Astrocyte (in vitro differentiated cells and primary cell): ENCODE data around the gene PTPRE. TPM values are rescaled to one million over a fixed set of nuclear protein-coding genes. Genes with fewer than 3 reads are reported as not detected.

Source experiments
- DNase-seq: peaks from one replicate; pipeline ENCODE4 v3.0.0-alpha.2; 2010; ENCODE audit warnings: low read depth
- FAIRE-seq: peaks from 2 replicates; lab custom pipeline; 2011; peaks lifted over from hg19 to GRCh38; lab: Jason Lieb, UNC
- H2AFZ ChIP-seq: 2 replicates; pipeline ENCODE4 v1.6.0; 2012; ENCODE audit warnings: low read depth, low read length, inconsistent platforms
- H3K27ac ChIP-seq: 2 replicates; pipeline ENCODE4 v1.5.1; 2011; ENCODE audit warnings: low read depth, low read length, inconsistent platforms
- H3K27me3 ChIP-seq: 2 replicates; pipeline ENCODE4 v1.6.0; 2011; ENCODE audit warnings: low read length, inconsistent platforms; ENCODE audit not compliant: insufficient read depth
- H3K36me3 ChIP-seq: 2 replicates; pipeline ENCODE4 v1.5.1; 2011; ENCODE audit warnings: low read length, inconsistent platforms; ENCODE audit not compliant: insufficient read depth
- H3K4me1 ChIP-seq: 2 replicates; pipeline ENCODE4 v1.5.1; 2011; ENCODE audit warnings: low read length, inconsistent platforms; ENCODE audit not compliant: insufficient read depth
- H3K4me2 ChIP-seq: 2 replicates; pipeline ENCODE4 v1.6.0; 2012; ENCODE audit warnings: low read length, inconsistent platforms
- H3K4me3 ChIP-seq: 2 replicates; pipeline ENCODE4 v1.5.1; 2011; ENCODE audit warnings: low read depth, mild to moderate bottlenecking, low read length, inconsistent platforms; ENCODE audit not compliant: insufficient read depth
- H3K79me2 ChIP-seq: 2 replicates; pipeline ENCODE4 v1.6.0; 2012; ENCODE audit warnings: mild to moderate bottlenecking, low read length, inconsistent platforms; ENCODE audit not compliant: insufficient read depth
- H3K9ac ChIP-seq: 2 replicates; pipeline ENCODE4 v1.6.0; 2012; ENCODE audit warnings: mild to moderate bottlenecking, low read length, inconsistent platforms
- H3K9me3 ChIP-seq: 2 replicates; pipeline ENCODE4 v1.5.1; 2012; ENCODE audit warnings: low read depth, mild to moderate bottlenecking, low read length, inconsistent platforms; ENCODE audit not compliant: insufficient read depth
- H4K20me1 ChIP-seq: 2 replicates; pipeline ENCODE4 v1.6.0; 2012; ENCODE audit warnings: low read length, inconsistent platforms; ENCODE audit not compliant: insufficient read depth
- H3K27ac Mint-ChIP-seq: one replicate; pipeline ENCODE4 v1.8.0; 2021; ENCODE audit warnings: mild to moderate bottlenecking, mixed read lengths; ENCODE audit not compliant: unreplicated experiment
- H3K27me3 Mint-ChIP-seq: one replicate; pipeline ENCODE4 v1.8.0; 2021; ENCODE audit warnings: low read depth, mixed read lengths; ENCODE audit not compliant: unreplicated experiment
- H3K36me3 Mint-ChIP-seq: one replicate; pipeline ENCODE4 v1.8.0; 2021; ENCODE audit warnings: low read depth, mixed read lengths; ENCODE audit not compliant: unreplicated experiment
- H3K4me1 Mint-ChIP-seq: one replicate; pipeline ENCODE4 v1.8.0; 2021; ENCODE audit warnings: low read depth, mixed read lengths; ENCODE audit not compliant: unreplicated experiment
- H3K4me3 Mint-ChIP-seq: one replicate; pipeline ENCODE4 v1.8.0; 2021; ENCODE audit warnings: mild to moderate bottlenecking, moderate library complexity, mixed read lengths; ENCODE audit not compliant: unreplicated experiment
- H3K9me3 Mint-ChIP-seq: one replicate; pipeline ENCODE4 v1.8.0; 2021; ENCODE audit warnings: mild to moderate bottlenecking, mixed read lengths; ENCODE audit not compliant: unreplicated experiment
- CTCF ChIP-seq: IDR thresholded peaks from 2 replicates; pipeline ENCODE4 v1.5.1; 2011; ENCODE audit warnings: low read depth, mild to moderate bottlenecking, inconsistent platforms, low read length, moderate library complexity; ENCODE audit not compliant: insufficient read depth
- EZH2 ChIP-seq: IDR thresholded peaks from 2 replicates; pipeline ENCODE4 v1.6.1; 2012; ENCODE audit warnings: mild to moderate bottlenecking, low read length, inconsistent platforms; ENCODE audit not compliant: insufficient read depth
- total RNA-seq: library from RNA; stranded (reverse); gene quantifications from 2 replicates; pipeline ENCODE4 v1.2.1, GENCODE V29; 2021

PTPRE gene
- total RNA-seq, 1 donor from 2014 or later, result 14.1 TPM

GRCh38 chr10:128103229-128103714 is 196.4 kb downstream of the PTPRE start:
- H3K9me3 Mint-ChIP-seq, result no peaks in the 10 kb centered on the region
- no peaks in the 10 kb centered on the region for H3K4me1 Mint-ChIP-seq
- no peak for FAIRE-seq
- no peak overlapping the region for H3K4me3 Mint-ChIP-seq
- H4K20me1 ChIP-seq, result peaks cover 12% of the 10 kb centered on the region
- H3K9me3 ChIP-seq, result no peaks in the 10 kb centered on the region
- no peaks in the 10 kb centered on the region for H3K27me3 ChIP-seq
- DNase-seq, result no peak
- H3K27ac ChIP-seq, result no peak overlapping the region
- H3K36me3 ChIP-seq, result peaks cover 56% of the 10 kb centered on the region
- no peak overlapping the region for H3K9ac ChIP-seq
- H3K36me3 Mint-ChIP-seq, result no peaks in the 10 kb centered on the region
- no peak overlapping the region for H3K4me3 ChIP-seq
- H3K27me3 Mint-ChIP-seq, result peaks cover 7% of the 10 kb centered on the region
- no peaks in the 10 kb centered on the region for H3K4me1 ChIP-seq
- no peak overlapping the region for H3K27ac Mint-ChIP-seq
- TF ChIP-seq CTCF (no peak), EZH2 (no peak)
- no peak overlapping the region for H3K4me2 ChIP-seq
- H2AFZ ChIP-seq, result no peak overlapping the region
- H3K79me2 ChIP-seq, result peaks cover 10% of the 10 kb centered on the region

GRCh38 chr10:128105383-128105782 is 198.5 kb downstream of the PTPRE start:
- Histone ChIP-seq H3K36me3 (peaks cover 70% of the 10 kb centered on the region), H3K9me3 (no peaks in the 10 kb centered on the region), H3K4me1 (no peaks in the 10 kb centered on the region), H3K27ac (no peak overlapping the region), H3K4me2 (no peak overlapping the region), H4K20me1 (peaks cover 22% of the 10 kb centered on the region), H3K4me3 (no peak overlapping the region), H3K79me2 (peaks cover 13% of the 10 kb centered on the region), H3K9ac (no peak overlapping the region), H3K27me3 (no peaks in the 10 kb centered on the region), H2AFZ (no peak overlapping the region)
- FAIRE-seq (no peak), DNase-seq (no peak)
- Mint-ChIP-seq H3K9me3 (no peaks in the 10 kb centered on the region), H3K4me3 (no peak overlapping the region), H3K36me3 (no peaks in the 10 kb centered on the region), H3K27me3 (peaks cover 7% of the 10 kb centered on the region), H3K4me1 (no peaks in the 10 kb centered on the region), H3K27ac (no peak overlapping the region)
- TF ChIP-seq EZH2, result no peak

GRCh38 chr10:128109707-128110106 is 202.8 kb downstream of the PTPRE start:
- no peaks in the 10 kb centered on the region for H3K36me3 Mint-ChIP-seq
- peaks cover 17% of the 10 kb centered on the region for H3K79me2 ChIP-seq
- H3K4me1 ChIP-seq, result no peaks in the 10 kb centered on the region
- H4K20me1 ChIP-seq, result peaks cover 22% of the 10 kb centered on the region
- H3K4me2 ChIP-seq, result no peak overlapping the region
- H3K27ac ChIP-seq, result no peak overlapping the region
- H3K36me3 ChIP-seq, result peaks cover 74% of the 10 kb centered on the region
- no peak overlapping the region for H3K27ac Mint-ChIP-seq
- no peaks in the 10 kb centered on the region for H3K4me1 Mint-ChIP-seq
- no peak for TF ChIP-seq CTCF
- no peak for TF ChIP-seq EZH2
- DNase-seq (no peak), FAIRE-seq (no peak)
- H3K9ac ChIP-seq, result no peak overlapping the region
- H2AFZ ChIP-seq, result no peak overlapping the region
- no peak overlapping the region for H3K4me3 Mint-ChIP-seq
- no peaks in the 10 kb centered on the region for H3K9me3 Mint-ChIP-seq
- no peak overlapping the region for H3K4me3 ChIP-seq
- H3K27me3 ChIP-seq, result no peaks in the 10 kb centered on the region
- no peaks in the 10 kb centered on the region for H3K9me3 ChIP-seq
- no peaks in the 10 kb centered on the region for H3K27me3 Mint-ChIP-seq
